Measurements from ENCODE around the gene GRAMD1B.

The GRAMD1B gene

GRCh38 chr11:123640029-123640428 is 210.0 kb downstream of the GRAMD1B start:
- H3K9me2 ChIP-seq (replicated peaks; ENCODE audit: low read depth, low read length) = no peaks in the 10 kb centered on the region

GRCh38 chr11:123640677-123641494 is 210.8 kb downstream of the GRAMD1B start:
- Histone ChIP-seq H3F3A (ENCODE audit: low read depth) (no peaks in the 10 kb centered on the region), H3K27me3 (ENCODE audit: insufficient read depth, low read length, poor library complexity, severe bottlenecking) (no peaks in the 10 kb centered on the region), H3K9me2 (replicated peaks; ENCODE audit: low read depth, low read length) (no peaks in the 10 kb centered on the region), H3K4me1 (ENCODE audit: insufficient read depth, low read length, poor library complexity, severe bottlenecking) (no peaks in the 10 kb centered on the region), H3K4me3 (ENCODE audit: low read length, poor library complexity, severe bottlenecking) (no peak overlapping the region), H2AFZ (ENCODE audit: low read length) (0 out of 2 replicates have a peak overlapping the region, but pooled peaks have one; percentile 22), H3K9ac (ENCODE audit: low read depth, low read length, poor library complexity, severe bottlenecking) (no peak overlapping the region), H3K79me2 (ENCODE audit: insufficient read depth, low read length) (no peaks in the 10 kb centered on the region), H3K4me2 (ENCODE audit: low read depth, low read length, poor library complexity, severe bottlenecking) (no peak overlapping the region), H4K20me1 (ENCODE audit: insufficient read depth, low read length, poor library complexity, severe bottlenecking) (no peaks in the 10 kb centered on the region), H3K9me3 (ENCODE audit: insufficient read depth, low read depth, low read length) (no peaks in the 10 kb centered on the region), H3K36me3 (ENCODE audit: insufficient read depth, low read length) (no peaks in the 10 kb centered on the region)
- TF ChIP-seq EZH2phosphoT487 (IDR thresholded peaks at IDR 0.05; ENCODE audit: borderline replicate concordance) (no peak), CTCF (conservative IDR thresholded peaks at IDR 0.05; ENCODE audit: low read length) (peak; percentile 95)

More at GRCh38 chr11:123640029-123640428, 210.0 kb downstream of the GRAMD1B start:
- H2AFZ ChIP-seq (ENCODE audit: low read length) = no peak overlapping the region
- TF ChIP-seq CTCF (conservative IDR thresholded peaks at IDR 0.05; ENCODE audit: low read length) = no peak
- no peak for TF ChIP-seq EZH2phosphoT487 (IDR thresholded peaks at IDR 0.05; ENCODE audit: borderline replicate concordance)
- H3K9ac ChIP-seq (ENCODE audit: low read depth, low read length, poor library complexity, severe bottlenecking) = no peak overlapping the region
- H4K20me1 ChIP-seq (ENCODE audit: insufficient read depth, low read length, poor library complexity, severe bottlenecking) = no peaks in the 10 kb centered on the region
- no peak overlapping the region for H3K4me3 ChIP-seq (ENCODE audit: low read length, poor library complexity, severe bottlenecking)
- no peaks in the 10 kb centered on the region for H3K36me3 ChIP-seq (ENCODE audit: insufficient read depth, low read length)
- H3K79me2 ChIP-seq (ENCODE audit: insufficient read depth, low read length) = no peaks in the 10 kb centered on the region
- no peaks in the 10 kb centered on the region for H3F3A ChIP-seq (ENCODE audit: low read depth)
- H3K4me1 ChIP-seq (ENCODE audit: insufficient read depth, low read length, poor library complexity, severe bottlenecking) = no peaks in the 10 kb centered on the region
- H3K9me3 ChIP-seq (ENCODE audit: insufficient read depth, low read depth, low read length) = no peaks in the 10 kb centered on the region
- H3K4me2 ChIP-seq (ENCODE audit: low read depth, low read length, poor library complexity, severe bottlenecking) = no peak overlapping the region
- H3K27me3 ChIP-seq (ENCODE audit: insufficient read depth, low read length, poor library complexity, severe bottlenecking) = no peaks in the 10 kb centered on the region

- Histone ChIP-seq H2AFZ (ENCODE audit: low read length) (no peak overlapping the region), H4K20me1 (ENCODE audit: insufficient read depth, low read length, poor library complexity, severe bottlenecking) (no peaks in the 10 kb centered on the region), H3F3A (ENCODE audit: low read depth) (no peaks in the 10 kb centered on the region), H3K79me2 (ENCODE audit: insufficient read depth, low read length) (no peaks in the 10 kb centered on the region), H3K36me3 (ENCODE audit: insufficient read depth, low read length) (no peaks in the 10 kb centered on the region), H3K4me3 (ENCODE audit: low read length, poor library complexity, severe bottlenecking) (no peak overlapping the region), H3K4me1 (ENCODE audit: insufficient read depth, low read length, poor library complexity, severe bottlenecking) (no peaks in the 10 kb centered on the region), H3K9me3 (ENCODE audit: insufficient read depth, low read depth, low read length) (no peaks in the 10 kb centered on the region), H3K9me2 (replicated peaks; ENCODE audit: low read depth, low read length) (no peaks in the 10 kb centered on the region), H3K27me3 (ENCODE audit: insufficient read depth, low read length, poor library complexity, severe bottlenecking) (no peaks in the 10 kb centered on the region), H3K4me2 (ENCODE audit: low read depth, low read length, poor library complexity, severe bottlenecking) (no peak overlapping the region), H3K9ac (ENCODE audit: low read depth, low read length, poor library complexity, severe bottlenecking) (no peak overlapping the region)
- TF ChIP-seq CTCF (conservative IDR thresholded peaks at IDR 0.05; ENCODE audit: low read length) = no peak
These were observed 211.4 kb downstream of the GRAMD1B start for GRCh38 chr11:123641495-123641840.

Measured in Loucy (cell line).